ENCODE data around the gene PNPLA7. TPM values are rescaled to one million over a fixed set of nuclear protein-coding genes. Genes with fewer than 3 reads are reported as not detected.
"Not testable (repeated sequence)": the region's sequence is repeated elsewhere in the genome, so short reads cannot be mapped to it uniquely, and the experiment has no call there.

PNPLA7 gene
- polyA plus RNA-seq, 10 donors, result 1.1 to 4.1 (median 2.2) TPM

GRCh38 chr9:137515338-137515724 lies 34.9 kb downstream of the PNPLA7 start:
- no peak for DNase-seq

GRCh38 chr9:137514691-137515337 lies 35.4 kb downstream of the PNPLA7 start:
- no peak for DNase-seq

- not testable (repeated sequence) for DNase-seq
Measured at GRCh38 chr9:137513801-137514570, 36.2 kb downstream of the PNPLA7 start.

- DNase-seq, result not testable (repeated sequence)
Measured at GRCh38 chr9:137513136-137513535, 37.1 kb downstream of the PNPLA7 start.

- DNase-seq, result no peak
Measured at GRCh38 chr9:137511758-137512463, 38.3 kb downstream of the PNPLA7 start.

GRCh38 chr9:137511126-137511525 lies 39.1 kb downstream of the PNPLA7 start:
- DNase-seq, result not testable (repeated sequence)

GRCh38 chr9:137509198-137509597 lies 41.0 kb downstream of the PNPLA7 start:
- DNase-seq, result no peak

- DNase-seq, result peak in 1 of 3 donors; percentile 51
Measured at GRCh38 chr9:137506702-137507171, 43.5 kb downstream of the PNPLA7 start.

- no peak for DNase-seq
Measured at GRCh38 chr9:137506274-137506673, 43.9 kb downstream of the PNPLA7 start.

GRCh38 chr9:137505421-137506140 lies 44.6 kb downstream of the PNPLA7 start:
- DNase-seq, result no peak

GRCh38 chr9:137504432-137504777 lies 45.8 kb downstream of the PNPLA7 start:
- no peak for DNase-seq

- no peak for DNase-seq
Measured at GRCh38 chr9:137502008-137502911, 47.9 kb downstream of the PNPLA7 start.

- DNase-seq, result no peak
Measured at GRCh38 chr9:137501457-137501856, 48.7 kb downstream of the PNPLA7 start.

GRCh38 chr9:137500666-137501397 lies 49.4 kb downstream of the PNPLA7 start:
- DNase-seq, result no peak

GRCh38 chr9:137499858-137500661 lies 50.1 kb downstream of the PNPLA7 start:
- no peak for DNase-seq

GRCh38 chr9:137499416-137499815 lies 50.8 kb downstream of the PNPLA7 start:
- no peak for DNase-seq

- no peak for DNase-seq
Measured at GRCh38 chr9:137498720-137499150, 51.5 kb downstream of the PNPLA7 start.

- DNase-seq, result no peak
Measured at GRCh38 chr9:137497921-137498719, 52.1 kb downstream of the PNPLA7 start.
